ENCODE measurements around the gene EPB41L5. TPM values are rescaled to one million over a fixed set of nuclear protein-coding genes. Genes with fewer than 3 reads are reported as not detected.
"Not testable (repeated sequence)": the region's sequence is repeated elsewhere in the genome, so short reads cannot be mapped to it uniquely, and the experiment has no call there.

EPB41L5 gene
- 1.5 TPM for polyA plus RNA-seq (2012; ENCODE audit: missing spikeins)

DNA sequence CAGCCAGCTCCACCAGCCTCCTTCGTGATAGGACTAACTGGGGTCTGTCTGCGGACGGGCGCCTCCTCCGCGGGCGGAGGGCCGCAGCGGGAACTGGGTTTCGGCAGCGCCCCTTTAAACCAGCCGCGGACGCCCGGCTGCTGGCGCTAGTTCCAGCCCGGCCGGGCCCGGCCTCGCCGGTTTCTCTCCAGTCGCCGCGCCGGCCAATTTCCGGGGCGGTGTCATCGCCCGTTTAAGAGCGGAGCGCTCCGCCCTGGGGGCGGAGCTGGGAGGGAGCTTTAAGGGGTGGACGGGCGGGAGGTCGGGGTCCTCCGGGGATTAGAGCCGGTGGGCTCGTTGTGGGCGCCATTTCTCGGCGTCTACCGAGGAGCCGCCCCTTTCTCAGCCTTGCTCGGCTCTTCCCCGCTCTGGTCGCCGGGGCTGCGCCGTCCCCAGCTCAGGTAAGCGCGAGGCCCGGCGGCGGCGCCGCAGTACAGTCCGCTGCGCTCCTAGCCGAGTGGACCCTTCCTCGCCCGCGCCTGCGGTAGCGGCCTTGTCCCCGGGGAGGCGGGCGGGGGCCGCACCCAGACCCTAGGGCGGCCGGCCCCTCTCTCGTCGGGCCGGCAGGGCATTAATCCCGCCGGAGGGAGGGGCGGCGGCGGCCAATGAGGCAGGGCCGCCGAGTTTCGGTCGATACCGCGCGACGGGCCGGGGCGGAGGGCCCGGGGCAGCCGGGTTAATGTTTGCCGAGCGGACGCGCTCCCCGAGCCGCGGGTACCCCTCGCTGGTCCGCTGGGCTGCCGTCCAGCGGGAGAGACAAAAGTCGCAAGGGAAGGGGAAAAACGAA is at the start of gene EPB41L5:
Gene EPB41L5 (plus strand): TSS at position 307 of the 826 bp plus-strand sequence. CDS start 6,008 bp downstream, outside the sequence.
- peak; percentile 63 for FAIRE-seq
- DNase-seq (ENCODE audit: insufficient read length), result peak; percentile 84
- TF ChIP-seq POLR2A (IDR thresholded peaks at IDR 0.05; ENCODE audit: low read depth, low read length), result no peak
- TF ChIP-seq POLR2AphosphoS5 (IDR thresholded peaks at IDR 0.05; ENCODE audit: low read depth, low read length), result no peak
- no peak for TF ChIP-seq TAF1 (IDR thresholded peaks at IDR 0.05; ENCODE audit: borderline replicate concordance, low read depth, low read length)

DNA sequence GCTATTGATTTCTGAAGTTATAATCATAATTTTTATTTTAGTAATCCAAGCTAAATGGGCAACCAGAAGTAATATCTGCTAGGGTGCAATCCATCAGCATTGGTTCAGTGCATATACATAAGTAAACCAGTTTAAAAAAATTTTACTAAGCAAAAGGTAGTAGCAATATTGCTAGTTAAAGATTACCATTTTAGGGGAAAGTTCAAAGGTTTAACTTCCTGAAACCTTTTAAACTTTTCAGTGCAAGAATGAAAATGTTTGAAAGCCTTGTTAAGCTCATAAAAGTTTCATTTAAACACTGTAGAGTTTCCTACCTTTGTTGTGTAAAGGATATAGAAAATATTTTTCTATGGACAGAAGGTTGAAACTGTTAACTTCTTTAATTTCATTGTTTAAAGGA is 31.0 kb upstream of the EPB41L5 start:
- no peak for TF ChIP-seq POLR2AphosphoS5 (IDR thresholded peaks at IDR 0.05; ENCODE audit: low read depth, low read length)
- TF ChIP-seq TAF1 (IDR thresholded peaks at IDR 0.05; ENCODE audit: borderline replicate concordance, low read depth, low read length), result no peak
- TF ChIP-seq POLR2A (IDR thresholded peaks at IDR 0.05; ENCODE audit: low read depth, low read length), result no peak
- FAIRE-seq, result no peak
- no peak for DNase-seq (ENCODE audit: insufficient read length)

GRCh38 chr2:119982506-119982905 is 30.4 kb upstream of the EPB41L5 start:
- no peak for TF ChIP-seq POLR2AphosphoS5 (IDR thresholded peaks at IDR 0.05; ENCODE audit: low read depth, low read length)
- no peak for TF ChIP-seq TAF1 (IDR thresholded peaks at IDR 0.05; ENCODE audit: borderline replicate concordance, low read depth, low read length)
- no peak for TF ChIP-seq POLR2A (IDR thresholded peaks at IDR 0.05; ENCODE audit: low read depth, low read length)
- DNase-seq (ENCODE audit: insufficient read length) (no peak), FAIRE-seq (no peak)

- no peak for TF ChIP-seq TAF1 (IDR thresholded peaks at IDR 0.05; ENCODE audit: borderline replicate concordance, low read depth, low read length)
- no peak for TF ChIP-seq POLR2A (IDR thresholded peaks at IDR 0.05; ENCODE audit: low read depth, low read length)
- TF ChIP-seq POLR2AphosphoS5 (IDR thresholded peaks at IDR 0.05; ENCODE audit: low read depth, low read length), result no peak
- FAIRE-seq (no peak), DNase-seq (ENCODE audit: insufficient read length) (no peak)
Measured at GRCh38 chr2:119983108-119983507, 29.8 kb upstream of the EPB41L5 start.

DNA sequence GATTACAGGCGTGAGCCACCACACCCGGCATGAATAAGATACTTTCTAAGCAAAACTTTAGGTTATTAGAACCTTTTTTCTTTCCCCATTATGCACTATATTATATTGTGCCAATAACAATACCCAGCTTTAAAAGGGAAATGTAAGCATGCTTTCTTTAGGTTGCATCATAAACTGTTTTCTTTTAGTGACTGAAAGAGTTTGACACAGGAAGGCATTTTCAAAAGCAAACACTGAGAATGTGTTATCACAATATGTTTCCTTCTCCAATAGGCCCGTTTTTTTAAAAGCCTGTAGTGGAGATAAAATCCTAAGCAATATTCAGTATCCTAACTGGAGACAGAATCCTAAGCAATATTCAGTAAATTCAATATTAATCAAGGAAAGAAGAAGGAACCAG is 16.7 kb upstream of the EPB41L5 start:
- no peak for TF ChIP-seq POLR2AphosphoS5 (IDR thresholded peaks at IDR 0.05; ENCODE audit: low read depth, low read length)
- TF ChIP-seq TAF1 (IDR thresholded peaks at IDR 0.05; ENCODE audit: borderline replicate concordance, low read depth, low read length), result no peak

DNA sequence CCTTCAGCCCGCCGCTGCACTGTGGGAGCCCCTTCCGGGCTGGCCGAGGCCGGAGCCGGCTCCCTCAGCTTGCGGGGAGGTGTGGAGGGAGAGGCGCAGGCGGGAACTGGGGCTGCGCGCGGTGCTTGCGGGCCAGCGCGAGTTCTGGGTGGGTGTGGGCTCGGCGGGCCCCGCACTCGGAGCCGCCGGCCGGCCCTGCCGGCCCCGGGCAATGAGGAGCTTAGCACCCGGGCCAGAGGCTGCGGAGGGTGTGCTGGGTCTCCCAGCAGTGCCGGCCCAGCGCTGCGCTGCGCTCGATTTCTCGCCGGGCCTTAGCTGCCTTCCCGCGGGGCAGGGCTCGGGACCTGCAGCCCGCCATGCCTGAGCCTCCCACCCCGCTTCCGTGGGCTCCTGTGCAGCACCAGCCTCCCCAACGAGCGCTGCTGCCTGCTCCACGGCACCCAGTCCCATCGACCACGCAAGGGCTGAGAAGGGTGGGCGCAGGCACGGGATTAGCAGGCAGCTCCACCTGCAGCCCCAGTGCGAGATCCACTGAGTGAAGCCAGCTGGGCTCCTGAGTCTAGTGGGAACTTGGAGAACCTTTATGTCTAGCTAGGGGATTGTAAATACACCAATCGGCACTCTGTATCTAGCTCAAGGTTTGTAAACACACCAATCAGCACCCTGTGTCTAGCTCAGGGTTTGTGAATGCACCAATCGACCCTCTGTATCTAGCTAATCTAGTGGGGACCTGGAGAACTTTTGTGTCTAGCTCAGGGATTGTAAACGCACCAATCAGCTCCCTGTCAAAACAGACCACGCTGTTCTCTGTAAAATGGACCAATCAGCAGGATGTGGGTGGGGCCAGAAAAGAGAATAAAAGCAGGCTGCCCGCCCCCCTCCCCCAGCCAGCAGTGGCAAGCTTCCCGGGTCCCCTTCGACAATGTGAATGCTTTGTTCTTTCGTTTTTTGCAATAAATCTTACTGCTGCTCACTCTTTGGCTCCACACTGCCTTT is 15.7 kb upstream of the EPB41L5 start:
- not testable (repeated sequence) for DNase-seq (ENCODE audit: insufficient read length); FAIRE-seq

More for the DNA sequence above, 16.7 kb upstream of the EPB41L5 start:
- FAIRE-seq (no peak), DNase-seq (ENCODE audit: insufficient read length) (no peak)

DNA sequence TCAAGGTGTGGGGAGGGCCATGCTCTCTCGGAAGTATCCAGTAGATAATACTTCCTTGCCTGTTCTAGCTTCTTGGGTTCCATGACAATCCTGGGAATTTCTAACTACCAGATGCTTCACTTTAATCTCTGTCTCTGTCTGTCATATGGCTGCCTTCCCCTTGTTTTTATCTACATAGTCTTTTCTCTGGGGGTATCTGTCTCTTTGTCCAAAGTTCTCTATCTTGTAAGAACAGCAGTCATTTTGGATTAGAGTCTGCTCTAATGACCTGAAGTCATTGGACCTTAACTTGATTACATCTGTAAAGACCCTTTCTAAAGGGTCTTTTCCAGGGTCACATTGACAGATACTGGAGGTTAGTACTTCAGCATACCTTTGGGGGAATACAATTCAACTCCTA is 11.4 kb upstream of the EPB41L5 start:
- no peak for FAIRE-seq
- TF ChIP-seq POLR2AphosphoS5 (IDR thresholded peaks at IDR 0.05; ENCODE audit: low read depth, low read length) (no peak), POLR2A (IDR thresholded peaks at IDR 0.05; ENCODE audit: low read depth, low read length) (no peak), TAF1 (IDR thresholded peaks at IDR 0.05; ENCODE audit: borderline replicate concordance, low read depth, low read length) (no peak)
- DNase-seq (ENCODE audit: insufficient read length), result no peak

DNA sequence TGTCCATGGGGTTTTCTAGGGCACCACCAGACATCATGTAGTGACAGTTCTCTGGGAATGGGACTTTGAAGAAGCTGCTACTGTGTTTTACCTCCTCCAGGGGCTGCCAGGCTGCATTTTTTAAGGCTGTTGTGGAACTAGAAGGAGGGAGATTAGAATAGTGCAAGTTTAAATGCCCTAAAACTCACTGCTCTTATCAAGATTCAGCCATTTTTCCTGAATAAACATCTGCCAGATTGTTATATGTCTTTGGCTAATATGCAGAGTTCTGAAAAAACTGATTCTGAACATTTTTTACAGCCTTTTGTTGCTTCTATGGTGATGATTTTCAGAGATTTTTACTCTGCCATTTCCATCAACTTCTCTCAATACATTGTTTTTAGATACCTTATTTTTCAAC is 8.6 kb upstream of the EPB41L5 start:
- no peak for TF ChIP-seq TAF1 (IDR thresholded peaks at IDR 0.05; ENCODE audit: borderline replicate concordance, low read depth, low read length)
- no peak for TF ChIP-seq POLR2AphosphoS5 (IDR thresholded peaks at IDR 0.05; ENCODE audit: low read depth, low read length)
- no peak for TF ChIP-seq POLR2A (IDR thresholded peaks at IDR 0.05; ENCODE audit: low read depth, low read length)
- no peak for FAIRE-seq
- no peak for DNase-seq (ENCODE audit: insufficient read length)

DNA sequence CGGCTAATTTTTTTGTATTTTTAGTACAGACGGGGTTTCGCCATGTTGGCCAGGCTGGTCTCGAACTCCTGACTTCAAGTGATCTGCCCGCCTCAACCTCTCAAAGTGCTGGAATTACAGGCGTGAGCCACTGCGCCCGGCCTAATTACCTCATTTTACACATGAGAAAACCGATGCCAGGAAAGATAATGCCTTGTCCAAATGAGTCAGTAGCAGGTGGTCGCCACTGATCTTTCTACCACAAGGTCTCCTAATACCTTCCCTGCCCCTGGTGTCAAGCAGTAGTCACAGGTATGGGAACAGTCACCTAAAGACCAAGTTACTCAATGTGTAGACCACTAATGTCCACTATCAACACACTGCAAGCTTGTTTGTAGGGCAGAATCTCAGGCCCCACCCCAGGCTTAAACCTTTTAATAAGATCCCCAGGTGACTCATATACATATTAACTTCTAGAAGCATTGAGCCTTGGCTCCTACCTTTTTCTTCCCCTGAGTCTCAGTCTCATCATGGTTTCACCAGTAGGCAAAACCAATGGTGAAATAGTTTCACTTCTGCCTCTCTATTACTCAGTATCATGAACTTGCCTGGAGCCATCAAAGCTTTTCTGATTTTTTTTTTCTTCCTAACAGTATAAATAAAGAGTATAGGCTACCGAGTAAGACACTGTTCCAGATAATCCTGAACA is 6.9 kb upstream of the EPB41L5 start:
- no peak for DNase-seq (ENCODE audit: insufficient read length)

DNA sequence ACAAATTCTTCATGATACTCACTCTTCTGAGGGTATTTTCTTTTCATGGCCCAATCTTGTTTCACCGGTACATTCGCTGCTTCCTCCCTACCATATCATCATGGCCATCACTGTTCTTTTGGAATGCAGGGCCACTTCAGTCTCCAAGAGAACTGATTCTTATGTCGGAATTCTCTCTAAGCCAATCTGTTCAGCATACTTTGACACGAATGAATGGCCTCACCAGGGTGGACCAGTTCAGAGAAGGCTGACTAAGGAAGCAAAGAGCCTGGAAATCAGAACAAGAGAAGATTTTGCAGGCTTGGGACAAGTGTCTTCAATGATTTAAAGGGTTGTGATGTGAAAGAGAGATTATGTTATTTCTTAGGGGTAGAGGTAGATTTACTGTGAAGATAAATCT is 5.0 kb upstream of the EPB41L5 start:
- FAIRE-seq (no peak), DNase-seq (ENCODE audit: insufficient read length) (no peak)
- TF ChIP-seq POLR2AphosphoS5 (IDR thresholded peaks at IDR 0.05; ENCODE audit: low read depth, low read length) (no peak), POLR2A (IDR thresholded peaks at IDR 0.05; ENCODE audit: low read depth, low read length) (no peak), TAF1 (IDR thresholded peaks at IDR 0.05; ENCODE audit: borderline replicate concordance, low read depth, low read length) (no peak)

More for the DNA sequence above, 6.9 kb upstream of the EPB41L5 start:
- TF ChIP-seq POLR2AphosphoS5 (IDR thresholded peaks at IDR 0.05; ENCODE audit: low read depth, low read length) (no peak), TAF1 (IDR thresholded peaks at IDR 0.05; ENCODE audit: borderline replicate concordance, low read depth, low read length) (no peak), POLR2A (IDR thresholded peaks at IDR 0.05; ENCODE audit: low read depth, low read length) (no peak)
- FAIRE-seq, result no peak

DNA sequence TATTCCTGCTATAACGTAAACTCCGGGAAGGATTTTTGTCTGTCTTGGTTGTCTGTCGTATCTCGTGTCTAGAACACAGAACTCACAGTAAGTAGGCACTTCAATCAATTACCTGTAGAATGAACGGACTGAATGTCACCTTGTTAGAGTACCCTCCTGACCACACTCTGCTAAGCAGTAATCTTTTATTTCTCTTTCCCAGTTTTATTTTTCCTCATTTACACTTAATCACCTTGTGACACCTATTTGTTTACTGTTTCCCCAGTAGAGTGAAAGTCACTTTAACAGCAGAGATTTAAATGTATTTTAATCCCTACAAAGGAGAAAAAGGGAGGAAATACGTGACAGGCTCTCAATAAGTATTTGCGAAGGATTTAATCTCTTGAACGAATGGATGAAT is 514 bp upstream of the EPB41L5 start:
- TF ChIP-seq POLR2AphosphoS5 (IDR thresholded peaks at IDR 0.05; ENCODE audit: low read depth, low read length), result no peak
- no peak for TF ChIP-seq TAF1 (IDR thresholded peaks at IDR 0.05; ENCODE audit: borderline replicate concordance, low read depth, low read length)
- no peak for TF ChIP-seq POLR2A (IDR thresholded peaks at IDR 0.05; ENCODE audit: low read depth, low read length)
- DNase-seq (ENCODE audit: insufficient read length), result no peak
- no peak for FAIRE-seq
